Gastrocnemius medialis (tissue), 4 donors: ENCODE measurements around the gene DUSP16.

ENCODE experiments used
- POLR2A ChIP-seq, 2 donors: fragments of 450-650 bp; IDR thresholded peaks; one replicate each; pipeline ENCODE4 v1.6.1; 2017; ENCODE audit warnings: antibody characterized with exemption in 2 of 2, mild to moderate bottlenecking in 2 of 2, moderate library complexity in 2 of 2
- TF ChIP-seq, protein P1 (sequence below), 5 experiments: fragments of 450-650 bp in 3 of 5; fragments of 200-600 bp in 2 of 5; sonication (generic) in 2 of 5; IDR thresholded peaks in 4 of 5; conservative IDR thresholded peaks in 1 of 5; 1 replicate in 4 of 5; 2 replicates in 1 of 5; pipeline ENCODE4 v1.5.1; 2016 to 2019; ENCODE audit warnings: antibody characterized with exemption in 5 of 5, mild to moderate bottlenecking in 3 of 5, moderate library complexity in 3 of 5

DNA sequence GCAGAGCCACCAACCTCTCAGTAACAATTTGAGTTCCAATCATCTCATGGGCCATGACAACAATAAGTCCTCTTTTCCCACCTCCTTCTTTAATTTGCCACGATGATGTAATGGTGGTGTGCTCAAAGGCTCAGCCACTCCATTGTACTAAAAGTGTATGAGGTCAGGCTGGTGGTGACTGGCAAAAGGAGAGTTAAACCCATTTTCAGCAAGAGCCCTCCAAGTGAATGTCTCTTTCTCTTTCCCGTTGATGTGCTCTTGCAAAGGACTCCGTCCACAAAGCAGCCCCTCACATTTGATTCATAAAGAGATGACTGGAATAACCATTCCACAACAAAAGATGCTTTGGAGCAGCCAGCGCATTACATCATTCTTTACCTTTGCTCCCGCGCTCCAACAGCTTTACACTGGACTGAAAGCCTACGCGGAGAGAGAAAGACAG is 41.6 kb downstream of the DUSP16 start:
- TF ChIP-seq, protein P1, sequence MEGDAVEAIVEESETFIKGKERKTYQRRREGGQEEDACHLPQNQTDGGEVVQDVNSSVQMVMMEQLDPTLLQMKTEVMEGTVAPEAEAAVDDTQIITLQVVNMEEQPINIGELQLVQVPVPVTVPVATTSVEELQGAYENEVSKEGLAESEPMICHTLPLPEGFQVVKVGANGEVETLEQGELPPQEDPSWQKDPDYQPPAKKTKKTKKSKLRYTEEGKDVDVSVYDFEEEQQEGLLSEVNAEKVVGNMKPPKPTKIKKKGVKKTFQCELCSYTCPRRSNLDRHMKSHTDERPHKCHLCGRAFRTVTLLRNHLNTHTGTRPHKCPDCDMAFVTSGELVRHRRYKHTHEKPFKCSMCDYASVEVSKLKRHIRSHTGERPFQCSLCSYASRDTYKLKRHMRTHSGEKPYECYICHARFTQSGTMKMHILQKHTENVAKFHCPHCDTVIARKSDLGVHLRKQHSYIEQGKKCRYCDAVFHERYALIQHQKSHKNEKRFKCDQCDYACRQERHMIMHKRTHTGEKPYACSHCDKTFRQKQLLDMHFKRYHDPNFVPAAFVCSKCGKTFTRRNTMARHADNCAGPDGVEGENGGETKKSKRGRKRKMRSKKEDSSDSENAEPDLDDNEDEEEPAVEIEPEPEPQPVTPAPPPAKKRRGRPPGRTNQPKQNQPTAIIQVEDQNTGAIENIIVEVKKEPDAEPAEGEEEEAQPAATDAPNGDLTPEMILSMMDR (IDR thresholded peaks at IDR 0.05 in 4 of 5, conservative IDR thresholded peaks at IDR 0.05 in 1 of 5), result no peak
- TF ChIP-seq POLR2A (IDR thresholded peaks at IDR 0.05), result no peak
